Erythroblast (primary cell): ENCODE results near the gene UBE3B.

Experiments
- DNase-seq, 2 experiments: peaks; one replicate each; lab custom pipeline; 2025; lab: John Stamatoyannopoulos, UW
- GATA1 ChIP-seq: IDR thresholded peaks from 2 replicates; pipeline ENCODE4 v1.6.1; 2011; ENCODE audit warnings: low read depth, mild to moderate bottlenecking, control low read depth, low read length, moderate library complexity
- POLR2A ChIP-seq: IDR thresholded peaks from 2 replicates; pipeline ENCODE4 v1.6.1; 2011; ENCODE audit warnings: mild to moderate bottlenecking, low read length

UBE3B gene

DNA sequence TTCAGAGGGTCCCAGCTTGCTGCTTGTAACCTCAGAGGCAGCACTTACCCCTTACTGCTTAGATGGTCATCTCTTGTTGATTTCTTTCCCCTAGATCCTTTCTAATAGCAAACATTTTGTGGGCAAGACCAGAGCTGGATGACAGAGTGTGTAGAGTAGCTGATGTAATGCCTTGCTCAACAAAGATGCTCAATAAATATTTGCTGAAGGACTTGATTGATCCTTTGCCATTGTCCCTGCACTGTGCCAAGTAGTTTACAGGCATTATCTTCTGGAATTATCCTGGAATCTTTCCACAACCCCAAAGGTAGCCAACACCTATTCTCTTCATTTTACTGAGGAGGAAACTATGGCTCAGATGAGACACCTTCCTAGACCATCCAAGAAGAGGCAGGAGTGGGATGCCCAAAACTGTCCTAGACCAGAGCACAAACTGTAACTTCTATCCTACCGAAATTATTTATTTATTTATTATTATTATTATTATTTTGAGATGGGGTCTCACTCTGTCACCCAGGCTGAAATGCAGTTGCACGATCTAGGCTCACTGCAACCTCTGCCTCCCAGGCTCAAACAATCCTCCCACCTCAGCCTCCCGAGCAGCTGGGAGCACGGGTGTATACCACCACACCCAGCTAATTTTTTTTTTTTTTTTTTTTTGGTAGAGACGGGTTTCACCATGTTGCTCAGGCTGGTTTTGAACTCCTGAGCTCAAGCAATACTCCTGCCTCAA lies 94.5 kb downstream of the UBE3B start:
- DNase-seq: no peak
- TF ChIP-seq POLR2A (no peak), GATA1 (no peak)

DNA sequence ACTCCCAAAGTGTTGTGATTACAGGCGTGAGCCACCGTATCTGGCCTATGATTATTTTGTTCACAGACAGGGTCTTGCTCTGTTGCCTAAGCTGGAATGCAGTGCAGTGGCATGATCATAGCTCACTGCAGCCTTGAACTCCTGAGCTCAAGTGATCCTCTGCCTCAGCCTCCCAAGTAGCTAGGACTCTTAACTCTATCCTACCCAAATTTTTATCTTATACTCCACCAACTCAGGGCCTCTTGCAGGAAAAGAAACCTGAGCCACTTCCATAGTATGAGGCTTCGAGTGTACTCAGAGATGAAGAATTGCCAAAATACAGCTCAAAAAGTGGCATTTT lies 95.0 kb downstream of the UBE3B start:
- no peak for TF ChIP-seq POLR2A
- no peak for TF ChIP-seq GATA1
- peak; percentile 21 to 33 for DNase-seq

DNA sequence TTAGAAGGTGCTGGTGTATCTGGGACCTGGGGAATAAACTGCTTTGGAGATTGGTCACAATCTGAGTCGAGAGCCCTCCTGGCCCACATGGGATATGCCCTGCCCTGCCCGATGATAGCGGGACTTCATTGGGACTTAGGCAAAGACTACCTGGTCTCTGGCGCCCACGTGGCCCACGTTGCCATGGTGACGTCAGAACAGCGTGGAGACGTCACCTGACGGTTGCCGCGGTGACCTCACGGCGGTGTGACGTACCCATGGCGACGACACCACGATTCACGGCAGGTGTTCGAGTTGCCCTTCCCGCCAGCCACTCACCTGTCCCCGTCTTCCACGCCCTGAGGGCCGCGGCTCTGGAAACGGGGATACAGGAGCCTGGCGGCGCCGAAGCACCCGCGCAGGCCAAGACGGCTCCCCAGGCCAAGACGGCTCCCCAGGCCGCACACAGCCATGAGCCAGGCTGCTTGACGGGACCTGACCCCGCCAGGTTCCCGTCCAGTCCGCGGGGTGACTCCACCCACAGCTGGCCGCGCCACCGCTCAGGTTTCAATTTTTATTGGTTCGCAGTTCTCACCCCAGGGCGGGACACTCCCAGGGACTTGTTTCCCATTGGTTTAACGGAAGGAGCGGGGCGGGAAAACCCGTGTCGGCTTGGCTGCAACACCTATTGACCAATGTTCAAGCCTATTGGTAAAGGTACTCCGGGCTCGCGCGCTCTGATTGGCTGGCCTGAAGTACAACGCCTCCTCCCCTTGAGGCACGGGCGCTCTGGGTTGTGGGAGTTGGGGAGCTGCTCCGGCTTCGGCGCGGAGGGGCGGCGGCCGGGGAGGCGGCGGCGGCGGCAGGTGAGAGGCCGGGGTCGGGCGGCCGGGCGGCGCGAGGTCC lies 95.8 kb downstream of the UBE3B start, which contains the start of the genes MMAB and MVK:
MMAB (minus strand) TSS at position 476 of the 885 bp plus-strand sequence; CDS start at position 452, 24 bp downstream.
MVK (plus strand) TSS at position 766 of the 885 bp plus-strand sequence. CDS start 1,029 bp downstream, outside the sequence.
- TF ChIP-seq GATA1 (no peak), POLR2A (peak; percentile 94)
- peak; percentile 99 for DNase-seq

DNA sequence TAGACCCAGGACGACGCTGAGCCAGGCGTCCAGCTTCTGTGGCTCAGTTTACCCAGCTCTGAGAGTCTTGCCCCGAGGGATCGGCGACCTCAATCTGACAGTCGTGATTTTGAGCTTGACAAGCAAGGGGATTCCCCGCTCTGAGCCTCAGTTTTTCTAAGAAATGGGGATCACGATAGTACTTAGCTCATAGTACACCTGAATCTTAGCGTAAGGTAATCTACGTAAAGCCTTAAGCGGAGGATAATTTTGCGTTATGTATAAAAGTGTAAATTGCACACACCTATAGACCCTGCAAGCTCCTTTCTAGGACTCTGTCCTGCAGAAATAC lies 96.4 kb downstream of the UBE3B start:
- no peak for DNase-seq
- TF ChIP-seq GATA1: no peak

DNA sequence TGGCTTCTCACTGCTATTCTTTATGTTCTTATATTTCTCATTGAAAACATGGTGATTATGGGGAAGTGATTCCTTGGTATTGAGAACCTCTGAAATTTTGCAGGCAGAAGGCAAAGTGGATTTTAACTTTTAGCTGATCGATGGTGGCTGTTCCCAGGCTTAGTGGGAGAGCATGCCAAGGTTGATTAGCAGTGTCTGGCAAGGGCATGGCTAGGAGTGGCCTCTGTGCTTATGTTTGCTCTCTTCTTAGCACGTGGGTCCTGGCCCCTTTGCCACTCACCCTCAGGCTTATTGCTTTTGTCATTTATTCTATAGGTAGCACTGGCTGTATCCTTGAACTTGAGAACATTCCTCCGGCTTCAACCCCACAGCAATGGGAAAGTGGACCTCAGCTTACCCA lies 98.2 kb downstream of the UBE3B start:
- no peak for DNase-seq
- TF ChIP-seq POLR2A: no peak
- TF ChIP-seq GATA1: no peak

DNA sequence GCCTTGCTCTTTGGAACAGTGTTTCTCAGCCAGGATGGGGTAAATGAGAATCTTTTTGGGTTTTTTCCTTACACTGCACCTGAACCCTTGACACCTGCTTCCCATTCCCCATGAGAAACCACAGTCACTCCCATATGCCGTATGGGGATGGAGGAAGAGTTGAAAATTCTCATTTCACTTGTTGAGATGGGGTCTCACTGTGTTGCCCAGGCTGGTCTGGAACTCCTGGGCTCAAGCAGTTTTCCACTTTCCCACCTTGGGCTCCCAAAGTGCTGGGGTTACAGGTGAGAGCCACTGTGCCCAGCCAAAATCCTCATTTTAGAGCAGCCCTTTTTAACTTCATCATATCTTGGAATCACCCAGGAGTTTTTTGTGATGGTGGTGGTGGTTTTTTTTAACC lies 99.9 kb downstream of the UBE3B start:
- TF ChIP-seq POLR2A (no peak), GATA1 (no peak)
- DNase-seq: no peak

DNA sequence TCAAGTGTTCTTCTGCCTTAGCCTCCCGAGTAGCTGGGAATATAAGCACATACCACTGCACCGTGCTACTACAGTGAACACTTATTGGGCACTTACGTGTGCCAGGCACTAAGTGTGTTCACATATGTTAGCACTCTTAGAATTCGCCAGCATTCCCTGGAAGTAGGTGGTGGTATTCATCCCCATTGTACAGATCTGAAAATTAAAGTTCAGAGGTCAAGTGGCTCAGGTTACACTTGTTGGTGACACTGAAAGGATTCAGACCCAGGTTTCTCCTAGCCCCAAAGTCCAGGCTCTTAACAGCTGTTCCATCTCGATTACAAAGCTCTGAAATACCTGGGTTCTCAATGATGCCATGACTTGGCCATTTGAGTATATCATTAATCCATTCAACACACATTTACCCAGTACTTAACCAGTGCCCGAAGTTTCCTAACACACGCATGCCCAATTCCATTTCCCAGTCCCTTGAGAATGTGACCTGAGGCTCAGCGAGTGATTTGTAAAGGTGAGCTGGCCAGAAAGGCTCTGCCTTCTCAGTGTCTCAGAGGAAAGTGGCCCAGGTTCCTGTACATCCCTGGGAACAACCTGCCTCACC lies 101.0 kb downstream of the UBE3B start:
- DNase-seq: no peak
- no peak for TF ChIP-seq GATA1
- no peak for TF ChIP-seq POLR2A

DNA sequence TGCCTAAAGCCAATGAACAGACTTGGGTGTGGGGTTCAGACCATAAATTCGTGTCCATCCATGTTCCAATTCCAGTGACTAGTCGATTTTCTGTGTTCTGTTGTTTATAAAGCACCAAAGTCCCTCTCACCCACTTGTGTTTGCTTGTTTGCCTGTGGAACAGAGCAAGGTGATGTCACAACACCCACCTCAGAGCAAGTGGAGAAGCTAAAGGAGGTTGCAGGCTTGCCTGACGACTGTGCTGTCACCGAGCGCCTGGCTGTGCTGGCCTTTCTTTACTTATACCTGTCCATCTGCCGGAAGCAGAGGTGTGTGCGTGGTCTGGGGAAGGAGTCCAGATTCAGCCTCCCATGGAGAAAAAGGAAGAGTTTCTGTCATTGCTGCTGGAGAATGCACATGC lies 102.2 kb downstream of the UBE3B start:
- DNase-seq: no peak
- no peak for TF ChIP-seq GATA1
- TF ChIP-seq POLR2A: no peak

DNA sequence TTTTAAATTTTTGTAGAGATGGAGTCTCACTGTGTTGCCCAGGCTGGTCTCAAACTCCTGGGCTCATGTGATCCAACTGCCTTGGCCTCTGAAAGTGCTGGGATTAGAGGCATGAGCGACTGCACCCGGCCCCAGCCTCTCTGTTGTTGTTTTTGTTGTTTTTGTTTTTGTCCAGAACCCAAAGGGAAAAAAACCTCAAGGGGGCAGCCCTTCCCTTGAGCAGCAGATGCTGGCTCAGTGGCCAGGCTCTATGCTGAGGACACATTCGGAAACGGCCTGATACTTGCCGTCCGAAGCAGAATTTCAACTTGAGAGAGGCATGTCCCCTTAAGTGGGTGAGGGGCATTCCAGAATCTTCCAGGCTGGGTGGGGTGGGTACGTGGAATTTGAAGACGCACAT lies 102.8 kb downstream of the UBE3B start:
- no peak for TF ChIP-seq GATA1
- TF ChIP-seq POLR2A: no peak
- DNase-seq: no peak

DNA sequence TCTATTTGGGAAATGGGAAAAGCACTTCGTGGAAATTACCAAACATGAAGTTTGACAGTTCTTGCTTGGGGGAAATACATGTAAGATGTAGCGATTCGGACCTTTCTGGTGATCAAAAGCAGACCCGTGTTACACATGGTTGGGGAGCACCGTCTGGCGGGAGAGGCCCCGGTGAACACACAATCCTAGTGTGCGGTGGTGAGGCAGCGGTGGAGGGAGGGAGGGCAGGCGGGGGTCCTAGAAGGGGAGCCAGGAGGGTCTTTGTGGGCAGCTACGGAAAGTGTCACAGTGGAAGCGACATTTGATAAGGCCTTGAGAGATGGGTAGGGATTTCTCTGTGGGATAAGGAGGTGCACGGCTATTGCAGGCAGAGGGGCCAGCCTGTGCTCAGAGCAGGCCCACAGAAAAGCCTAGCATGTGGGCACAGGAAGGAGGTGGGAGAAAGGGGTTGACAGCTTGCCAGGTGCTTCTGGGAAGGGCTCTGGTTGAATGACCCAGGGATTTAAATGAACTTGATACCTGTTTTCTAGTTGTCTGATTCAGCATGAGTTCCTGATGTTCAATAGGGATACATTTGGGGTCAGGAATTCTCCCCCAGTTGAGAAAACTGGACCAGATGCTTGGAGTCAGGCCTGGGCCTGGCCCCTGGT lies 103.4 kb downstream of the UBE3B start:
- DNase-seq: no peak
- TF ChIP-seq GATA1: no peak
- TF ChIP-seq POLR2A: no peak

DNA sequence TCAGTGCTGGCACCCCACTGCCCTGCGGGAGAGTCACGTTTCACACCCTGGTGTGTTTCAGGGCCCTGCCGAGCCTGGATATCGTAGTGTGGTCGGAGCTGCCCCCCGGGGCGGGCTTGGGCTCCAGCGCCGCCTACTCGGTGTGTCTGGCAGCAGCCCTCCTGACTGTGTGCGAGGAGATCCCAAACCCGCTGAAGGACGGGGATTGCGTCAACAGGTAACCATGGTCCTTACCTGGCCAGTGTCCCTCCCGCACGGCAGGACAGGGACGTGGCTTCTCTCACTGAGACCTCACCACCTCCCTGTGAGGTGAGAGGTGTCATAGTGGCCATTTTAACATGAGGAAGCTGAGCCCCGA lies 103.9 kb downstream of the UBE3B start:
- TF ChIP-seq GATA1 (no peak), POLR2A (no peak)

DNA sequence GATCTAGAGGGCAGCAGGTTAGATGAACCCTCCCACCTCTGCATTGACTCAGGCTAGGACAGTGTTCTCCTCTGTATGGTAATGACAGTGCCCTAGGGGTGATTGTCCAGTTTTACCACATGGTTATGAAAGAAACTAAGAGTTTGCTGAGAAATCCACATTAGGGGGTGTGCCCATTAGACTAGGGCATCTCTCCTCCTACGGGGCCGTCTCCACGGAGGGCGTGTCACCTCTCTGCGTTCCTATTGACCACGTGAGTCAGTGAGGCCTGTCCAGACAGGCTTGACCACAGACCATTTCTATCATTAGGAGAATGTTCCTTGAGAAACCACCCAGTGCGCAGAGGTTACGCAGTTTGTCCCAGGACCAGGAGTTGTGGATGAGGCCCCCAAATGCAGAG lies 104.4 kb downstream of the UBE3B start:
- DNase-seq: no peak
- TF ChIP-seq POLR2A: no peak
- no peak for TF ChIP-seq GATA1

More for the DNA sequence above, 103.9 kb downstream of the UBE3B start:
- no peak for DNase-seq

DNA sequence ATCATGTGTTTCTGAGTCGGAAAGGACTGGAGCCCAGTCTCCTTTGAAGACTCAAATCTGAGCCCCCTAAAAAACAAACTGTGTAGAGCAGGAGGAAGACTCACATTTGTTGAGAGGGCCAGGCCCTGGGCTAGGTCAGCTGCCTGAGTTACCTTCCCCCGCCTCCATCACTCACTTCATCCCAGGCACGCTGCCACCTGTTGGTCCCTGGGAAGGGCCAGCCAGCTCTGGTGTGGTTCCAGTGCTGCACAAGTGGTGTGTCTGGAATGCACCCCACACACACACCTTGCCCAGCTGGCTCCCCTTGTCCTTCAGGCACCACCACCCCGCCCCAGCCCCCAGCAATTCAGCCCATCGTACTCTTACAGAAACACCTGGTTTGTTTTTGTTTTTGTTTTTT lies 105.2 kb downstream of the UBE3B start:
- TF ChIP-seq GATA1 (no peak), POLR2A (no peak)
- DNase-seq: no peak

DNA sequence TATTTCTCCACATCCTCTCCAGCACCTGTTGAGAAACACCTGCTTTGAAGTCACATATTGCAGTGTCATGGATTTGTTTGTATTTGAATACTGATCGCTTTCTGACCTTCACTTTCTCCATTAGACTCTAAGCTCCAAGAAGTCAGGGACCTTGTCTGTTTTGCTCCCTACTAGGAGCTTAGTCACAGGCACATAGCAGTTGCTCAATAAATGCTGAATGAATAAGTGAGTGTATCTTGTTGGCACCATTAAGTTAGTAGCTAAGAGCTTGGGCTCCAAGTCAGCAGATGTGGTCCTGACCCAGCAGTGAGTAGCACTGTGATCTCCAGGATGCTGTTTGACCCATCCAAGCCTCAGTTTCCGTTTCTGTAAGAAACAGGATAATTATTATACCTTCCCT lies 106.3 kb downstream of the UBE3B start:
- no peak for TF ChIP-seq POLR2A
- no peak for TF ChIP-seq GATA1
- no peak for DNase-seq
